ENCODE data around the gene IRF1. TPM values are rescaled to one million over a fixed set of nuclear protein-coding genes. Genes with fewer than 3 reads are reported as not detected.
A peak's percentile ranks its signal among the peaks of the same experiment; 100 is the strongest.

IRF1 gene
- total and polyA plus RNA-seq, 2 of the 4 experiments (the other 2 are of a cell fraction), result 11.1 to 18.9 TPM

- dilution Hi-C loops (cut with HindIII; ENCODE audit: low sequenced_read_pairs, unreplicated experiment), result no loop called here
Observed at GRCh38 chr5:132445930-132446329, 44.6 kb downstream of the IRF1 start.

More at GRCh38 chr5:132445930-132446329, 44.6 kb downstream of the IRF1 start:
- Histone ChIP-seq H4K20me1 (ENCODE audit: insufficient read depth, low read length) (no peaks in the 10 kb centered on the region), H3K27ac (ENCODE audit: insufficient read depth, low read length) (no peak overlapping the region), H2BK15ac (ENCODE audit: low read depth, low read length) (no peak overlapping the region), H4K8ac (ENCODE audit: low read depth in 2 of 2, low read length in 2 of 2) (no peak overlapping the region), H3K9me1 (ENCODE audit: insufficient read depth, low read length) (peaks cover 18% of the 10 kb centered on the region), H3K4me3 (ENCODE audit: insufficient read depth, low read depth, low read length) (no peak overlapping the region), H4K5ac (ENCODE audit: low read depth, low read length) (no peak overlapping the region), H3K14ac (replicated peaks; ENCODE audit: low read depth, low read length) (no peak overlapping the region), H3K9me3 (ENCODE audit: control insufficient read depth, insufficient read depth, low read length) (no peaks in the 10 kb centered on the region), H2BK20ac (ENCODE audit: low read depth, low read length) (no peak overlapping the region), H2AFZ (replicated peaks; ENCODE audit: low read length, poor library complexity) (no peak overlapping the region), H3K4me2 (ENCODE audit: low read depth, low read length) (no peak overlapping the region), H3K36me3 (ENCODE audit: control insufficient read depth, insufficient read depth, low read length) (no peaks in the 10 kb centered on the region), H3K4ac (ENCODE audit: low read depth, low read length) (0 out of 2 replicates have a peak overlapping the region, but pooled peaks have one; percentile 40), H2BK120ac (ENCODE audit: low read depth, low read length) (no peak overlapping the region), H3K4me1 (ENCODE audit: control insufficient read depth, insufficient read depth, low read length) (peaks cover 8% of the 10 kb centered on the region; the same call in 1 of the 2 replicates), H3K9ac (ENCODE audit: low read depth, low read length) (no peak overlapping the region), H3K56ac (ENCODE audit: extremely low read depth, insufficient read depth, low read length) (no peak overlapping the region), H4K91ac (ENCODE audit: insufficient read depth, low read depth, low read length) (no peak overlapping the region), H2AK5ac (ENCODE audit: low read depth, low read length) (peak overlapping the region; percentile 71; the same call in 1 of the 2 replicates), H3K23ac (ENCODE audit: low read depth, low read length) (no peak overlapping the region), H3K79me1 (ENCODE audit: low read depth in 1 of 2, low read length in 2 of 2) (peaks cover 18 to 32% of the 10 kb centered on the region in 2 experiments; a peak in 3 of 4 replicates), H2BK5ac (ENCODE audit: low read depth, low read length, poor library complexity, severe bottlenecking) (no peak overlapping the region), H3K27me3 (ENCODE audit: control insufficient read depth, insufficient read depth, low read length) (no peaks in the 10 kb centered on the region), H3K18ac (ENCODE audit: low read depth, low read length) (no peak overlapping the region), H2AK9ac (replicated peaks; ENCODE audit: low read depth, low read length, poor library complexity) (no peak overlapping the region)
- no CpG with 5 or more reads among the region's 3 CpGs for WGBS, 2 experiments (ENCODE audit: extremely low coverage in 2 of 2, insufficient read length in 1 of 2)
- CTCF ChIA-PET, result no interaction called here
- in situ Hi-C loops (cut with MboI; ENCODE audit: low sequenced_read_pairs), result no loop called here
- no peak for DNase-seq
- TF ChIP-seq RCOR1 (IDR thresholded peaks at IDR 0.05; ENCODE audit: insufficient replicate concordance, low read length) (no peak), ELK1 (IDR thresholded peaks at IDR 0.05; ENCODE audit: borderline replicate concordance, low read depth, low read length) (no peak)
- no peak for ATAC-seq (ENCODE audit: low read depth)
- intact Hi-C loops (cut with micrococcal nuclease), result no loop called here
- POLR2A ChIA-PET (ENCODE audit: unreplicated experiment), result no interaction called here
- no TSS peak for BruUV-seq (replicated peaks)
